ENCODE measurements around the gene TENM4.
A peak's percentile ranks its signal among the peaks of the same experiment; 100 is the strongest.

Gene TENM4

GRCh38 chr11:78710417-78710816, 730.4 kb downstream of the TENM4 start:
- no peak for DNase-seq

- no peak for DNase-seq
Observed at GRCh38 chr11:78708388-78708787, 732.4 kb downstream of the TENM4 start.

- no peak for DNase-seq
Observed at GRCh38 chr11:78706551-78706950, 734.3 kb downstream of the TENM4 start.

- no peak for DNase-seq
Observed at GRCh38 chr11:78704811-78705210, 736.0 kb downstream of the TENM4 start.

GRCh38 chr11:78699609-78700135, 741.2 kb downstream of the TENM4 start:
- no peak for DNase-seq

DNA sequence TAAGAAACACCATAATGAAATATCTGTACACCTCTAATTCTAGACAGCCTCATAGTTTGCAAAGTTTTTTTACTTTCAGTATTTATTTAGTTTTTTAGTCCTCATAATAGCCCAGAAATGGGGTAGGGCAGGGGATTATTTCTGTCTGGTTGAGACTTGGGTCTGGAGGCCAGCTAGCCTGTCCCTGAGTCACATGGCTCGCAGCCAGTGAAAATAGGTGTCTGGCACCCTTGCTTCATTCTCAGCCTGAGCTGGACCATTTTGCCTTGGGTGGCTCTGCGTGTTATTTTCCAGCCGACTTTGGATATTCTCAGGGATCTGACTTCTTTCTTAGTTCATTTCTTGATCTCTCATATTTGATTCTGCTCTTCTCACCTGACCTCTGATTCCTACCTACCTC, 742.2 kb downstream of the TENM4 start:
- no peak for DNase-seq

DNA sequence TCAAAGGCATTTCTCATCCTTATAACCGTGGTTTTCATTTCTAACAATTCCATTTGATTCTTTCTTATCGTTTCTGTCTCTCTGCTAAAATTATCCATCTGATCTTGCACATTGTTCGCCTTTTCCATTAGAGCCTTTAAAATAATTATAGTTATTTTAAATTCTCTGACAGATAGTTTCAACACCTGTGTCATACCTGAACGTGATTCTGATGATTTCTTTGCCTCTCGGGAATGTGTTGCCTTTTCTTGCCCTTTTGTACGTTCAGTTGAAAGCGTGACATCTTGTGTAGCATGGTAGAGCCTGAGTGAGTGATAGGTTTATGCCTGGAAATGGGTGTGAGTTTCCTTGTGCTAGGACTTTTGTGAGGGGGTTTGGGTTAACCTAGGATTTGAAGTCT, 744.7 kb downstream of the TENM4 start:
- DNase-seq = no peak

GRCh38 chr11:78694152-78694551, 746.7 kb downstream of the TENM4 start:
- no peak for DNase-seq

- no peak for DNase-seq
Observed at GRCh38 chr11:78691215-78691614, 749.6 kb downstream of the TENM4 start.

- DNase-seq = no peak
Observed at GRCh38 chr11:78690352-78690987, 750.4 kb downstream of the TENM4 start.

DNA sequence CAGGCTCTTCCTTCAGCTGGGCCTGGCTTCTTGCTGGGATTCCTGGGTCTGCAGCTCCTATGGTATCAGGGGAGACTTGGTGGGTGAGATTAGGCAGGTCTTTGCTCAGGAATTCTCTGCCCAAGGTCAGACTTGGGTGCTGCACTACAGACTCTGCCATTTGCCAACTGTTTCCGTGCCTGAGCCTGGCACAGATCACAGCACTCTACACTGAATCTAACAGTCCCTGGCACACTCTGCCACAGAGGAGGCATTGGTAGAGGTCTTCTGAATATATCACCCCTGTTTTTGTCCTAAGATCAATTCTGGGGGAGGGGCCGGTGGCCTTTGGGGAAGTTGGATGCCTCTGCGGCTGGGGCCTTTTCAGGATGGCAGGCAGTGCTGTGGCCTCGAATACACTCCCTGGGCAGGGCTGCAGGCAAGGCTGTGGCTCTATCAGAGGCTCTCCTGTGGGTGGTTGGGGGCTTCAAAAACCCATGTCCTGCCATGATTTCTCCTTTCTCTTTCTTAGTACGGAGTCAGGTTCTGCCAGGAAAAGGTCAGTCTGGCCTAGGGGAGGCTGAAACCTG, 751.2 kb downstream of the TENM4 start:
- DNase-seq = no peak

- no peak for DNase-seq
Observed at GRCh38 chr11:78689101-78689500, 751.7 kb downstream of the TENM4 start.

GRCh38 chr11:78688460-78688859, 752.4 kb downstream of the TENM4 start:
- peak; percentile 0 for DNase-seq

- DNase-seq = no peak
Observed at GRCh38 chr11:78685156-78685555, 755.7 kb downstream of the TENM4 start.

DNA sequence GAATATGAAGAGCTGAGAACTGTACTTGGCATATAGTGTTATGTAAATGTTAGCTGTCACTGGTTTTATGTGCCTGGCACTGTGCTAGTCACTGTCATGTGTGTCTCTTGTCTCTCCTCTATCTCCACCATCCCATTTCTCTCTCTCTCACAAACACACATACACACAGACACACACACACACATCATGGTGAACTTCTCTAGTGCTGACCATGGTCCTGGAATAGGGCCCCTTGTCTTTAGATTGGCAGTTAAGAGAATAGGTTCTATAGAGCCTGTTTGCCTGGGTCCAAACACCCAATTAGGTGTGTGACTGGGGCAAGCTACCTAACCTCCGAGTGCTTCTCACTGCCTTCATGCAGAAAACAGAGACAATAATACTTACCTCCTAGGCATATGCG, 756.5 kb downstream of the TENM4 start:
- no peak for DNase-seq

GRCh38 chr11:78683774-78684173, 757.1 kb downstream of the TENM4 start:
- DNase-seq = no peak

DNA sequence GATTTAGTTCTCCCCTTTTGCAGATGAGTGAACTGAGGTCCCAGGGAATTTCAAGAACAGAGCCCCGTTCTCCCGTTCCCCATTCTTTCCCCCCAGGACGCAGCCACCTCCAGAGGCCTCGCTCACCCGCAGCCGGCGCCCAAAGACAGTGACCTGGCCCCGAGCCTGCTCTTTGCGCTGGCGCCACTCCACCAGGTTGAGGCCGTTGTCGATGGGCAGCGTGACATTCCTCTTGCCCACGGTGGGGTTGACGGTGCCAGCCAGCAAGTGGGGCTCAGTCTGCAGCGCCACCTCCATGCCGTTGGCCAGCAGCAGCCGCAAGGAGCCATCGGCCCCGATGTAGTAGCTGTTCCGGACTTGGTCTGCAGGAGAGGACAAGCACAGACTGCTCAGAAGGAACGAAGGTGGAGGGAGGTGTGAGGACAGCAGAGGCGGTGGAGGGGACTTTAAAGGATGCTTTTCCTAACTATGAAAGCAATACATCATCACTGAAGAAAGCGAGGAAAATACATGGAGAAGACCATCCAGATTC, 764.7 kb downstream of the TENM4 start:
- no peak for DNase-seq

GRCh38 chr11:78672850-78673620, 767.8 kb downstream of the TENM4 start:
- DNase-seq = no peak

DNA sequence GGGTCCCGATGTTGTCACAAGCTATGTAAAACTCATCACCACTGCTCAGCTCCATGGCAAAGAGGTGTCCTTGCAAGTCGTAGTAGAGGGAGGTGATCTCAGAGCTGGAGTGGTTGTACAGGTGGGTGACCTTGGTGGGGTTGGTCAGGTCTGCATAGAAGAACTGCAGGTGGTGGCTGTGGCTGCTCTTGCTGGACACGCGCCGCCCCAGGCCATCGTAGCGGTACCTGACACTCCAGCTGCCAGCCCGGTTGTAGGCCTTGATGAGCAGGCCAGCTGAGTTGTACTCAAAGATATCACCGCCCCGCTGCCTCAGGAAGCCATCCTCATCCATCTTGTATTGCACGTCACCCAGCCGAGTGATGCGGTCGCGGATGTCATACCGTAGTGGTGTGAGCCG, 771.6 kb downstream of the TENM4 start:
- no peak for DNase-seq

- no peak for DNase-seq
Observed at GRCh38 chr11:78667461-78667860, 773.4 kb downstream of the TENM4 start.

DNA sequence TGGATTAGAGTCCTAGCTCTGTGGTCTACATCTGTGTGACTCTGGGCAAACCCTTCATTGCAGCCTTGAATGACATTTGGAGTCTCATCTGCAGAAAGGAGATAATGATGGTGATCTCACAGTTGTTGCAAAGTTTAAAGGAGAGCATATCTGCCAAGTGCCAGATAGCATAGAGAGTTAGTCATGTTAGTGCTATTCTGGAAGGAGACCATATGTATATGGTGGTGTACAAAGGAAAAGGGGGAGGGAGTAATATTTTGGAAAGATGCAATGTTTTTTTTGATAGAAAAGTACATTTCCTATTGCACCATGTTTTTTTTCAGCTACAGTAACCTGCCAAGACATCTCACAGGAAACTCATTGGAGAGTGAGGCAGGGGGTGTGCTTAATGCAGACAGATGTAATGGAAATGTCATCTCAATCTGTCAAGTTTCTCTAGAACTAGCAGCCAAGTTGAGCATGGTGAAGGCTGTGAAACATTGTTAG, 774.1 kb downstream of the TENM4 start:
- no peak for DNase-seq

- no peak for DNase-seq
Observed at GRCh38 chr11:78664636-78665035, 776.2 kb downstream of the TENM4 start.

DNA sequence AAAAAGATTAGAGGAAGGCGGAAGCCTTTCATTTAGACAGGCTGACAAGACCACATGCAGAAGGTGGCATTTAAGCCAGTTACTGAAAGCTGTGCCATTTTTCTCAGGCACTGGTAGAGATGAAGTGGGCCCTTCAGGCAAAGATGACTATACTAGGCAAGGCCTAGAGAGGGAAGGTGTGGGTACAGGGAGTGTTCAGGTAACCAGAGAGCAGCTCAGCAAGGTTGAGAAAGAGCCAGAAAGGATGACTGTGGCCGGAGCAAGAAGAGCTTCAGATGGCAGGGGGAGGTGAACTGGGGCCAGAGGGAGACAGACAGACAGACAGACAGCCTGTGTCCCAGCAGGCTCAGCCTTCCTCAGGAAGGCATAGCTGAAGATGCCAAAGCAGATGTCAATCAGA, 778.0 kb downstream of the TENM4 start:
- DNase-seq = no peak

DNA sequence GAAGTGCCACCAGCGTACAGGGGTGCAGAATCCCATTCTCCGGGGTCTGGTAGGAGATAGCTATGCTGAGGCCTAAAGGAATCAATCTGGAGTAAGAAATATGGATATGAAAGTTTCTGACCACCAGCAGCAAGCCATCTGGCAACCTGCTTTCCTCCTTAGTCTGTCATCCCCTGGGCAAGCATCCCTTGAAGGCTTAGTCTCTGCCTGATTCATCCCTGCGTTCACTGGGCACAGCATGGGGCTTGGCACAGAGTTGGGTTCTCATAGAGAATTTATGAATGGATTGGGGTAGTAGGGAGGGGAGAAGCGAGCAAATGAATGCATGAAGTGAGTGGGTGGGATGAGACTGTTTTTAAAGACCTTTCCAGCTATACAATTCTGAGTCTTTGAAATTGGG, 780.4 kb downstream of the TENM4 start:
- no peak for DNase-seq

Measured in DMS153 (cell line).